HG02885 (cell line): Measurements from ENCODE around the gene MAD1L1.

Experiments
- ATAC-seq: cut with Tn5 transposase; IDR thresholded peaks from one replicate; pipeline ENCODE4 v1.9.1; 2021; ENCODE audit warnings: mild to moderate bottlenecking; ENCODE audit not compliant: unreplicated experiment, poor library complexity

Gene MAD1L1

GRCh38 chr7:2259480-2259879 lies 26.7 kb upstream of the MAD1L1 start:
- no peak for ATAC-seq

DNA sequence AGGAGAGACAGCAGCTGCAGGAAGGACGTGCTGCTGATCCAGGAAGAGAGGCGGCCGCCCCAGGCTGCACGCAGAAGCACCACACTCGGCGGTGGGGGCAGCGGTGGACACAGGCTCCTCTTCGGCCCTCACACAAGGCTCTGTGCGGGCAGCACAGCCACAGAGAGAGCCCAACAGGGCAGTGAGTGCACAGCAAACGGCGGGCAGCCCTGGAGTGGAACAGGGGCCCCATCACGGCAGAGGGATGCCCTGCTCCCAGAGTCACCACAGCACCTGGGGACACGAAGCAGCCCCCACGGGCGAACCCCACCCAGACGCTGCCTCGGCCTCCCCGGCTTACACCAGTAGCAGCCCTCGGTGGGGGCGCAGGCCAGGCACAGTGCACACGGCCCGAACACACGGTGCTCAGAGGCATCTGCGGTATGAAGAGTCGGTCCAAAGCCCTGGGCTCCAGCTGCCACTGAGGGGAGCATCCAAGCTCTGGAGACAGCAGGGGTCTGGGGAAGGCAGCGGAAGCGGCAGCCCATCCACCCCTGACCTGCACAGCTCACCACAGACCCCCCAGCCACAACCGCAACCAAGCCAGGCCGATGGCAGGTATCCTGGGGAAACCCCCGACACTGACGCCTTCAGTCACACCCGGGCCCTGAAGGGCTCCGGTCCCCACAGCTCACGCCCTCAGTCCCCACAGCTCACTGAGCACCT lies 26.1 kb upstream of the MAD1L1 start:
- ATAC-seq: peak; percentile 87

DNA sequence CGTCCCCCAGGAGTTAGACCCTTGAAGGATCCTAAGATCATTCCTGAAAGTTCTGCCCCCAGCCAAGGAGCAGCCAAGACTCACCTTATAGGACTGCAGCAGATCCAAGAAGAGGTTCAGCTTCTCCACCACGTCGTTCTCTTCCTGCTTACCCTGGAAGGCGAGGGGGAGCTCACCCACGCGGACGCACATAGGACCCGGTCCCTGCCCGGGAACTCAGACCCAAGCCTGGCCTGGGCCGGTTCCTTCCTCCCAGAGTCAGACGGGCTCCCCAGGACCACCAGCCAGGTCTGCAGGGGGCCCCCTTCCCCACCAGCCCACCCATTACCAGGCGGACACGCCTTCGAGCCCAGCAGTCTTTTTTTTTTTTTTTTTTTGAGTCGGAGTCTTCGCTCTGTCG lies 24.9 kb upstream of the MAD1L1 start:
- no peak for ATAC-seq

DNA sequence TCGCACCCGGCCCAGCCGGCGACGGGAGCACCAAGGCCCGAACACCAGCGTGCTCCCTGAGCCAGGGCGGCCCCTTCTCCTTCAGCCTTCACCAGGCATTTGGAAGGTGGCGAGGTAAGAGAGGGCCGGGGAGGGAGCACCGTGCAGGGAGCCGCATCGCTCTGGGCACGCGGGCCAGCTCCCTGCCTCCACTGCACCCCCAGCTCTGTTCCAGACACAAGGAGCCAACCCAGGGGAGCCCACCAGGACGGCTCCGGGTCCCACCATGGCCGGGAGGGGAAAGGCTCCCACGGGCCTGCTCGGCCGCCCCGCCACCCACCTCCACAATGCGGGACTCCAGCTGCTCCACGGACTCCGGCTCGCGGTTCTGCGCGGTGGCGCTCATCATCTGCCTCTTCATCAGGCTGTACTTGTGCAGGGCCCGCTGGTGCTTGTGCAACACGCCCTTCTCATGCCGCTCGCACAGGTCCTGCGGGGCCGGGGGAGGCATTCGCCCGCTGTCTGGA lies 24.4 kb upstream of the MAD1L1 start:
- no peak for ATAC-seq

GRCh38 chr7:2256306-2257045 lies 23.7 kb upstream of the MAD1L1 start:
- no peak for ATAC-seq

- ATAC-seq: no peak
These were observed 22.7 kb upstream of the MAD1L1 start for GRCh38 chr7:2255145-2256139.

- ATAC-seq: no peak
These were observed 21.8 kb upstream of the MAD1L1 start for GRCh38 chr7:2254429-2255144.

GRCh38 chr7:2253525-2254244 lies 20.9 kb upstream of the MAD1L1 start:
- no peak for ATAC-seq

- ATAC-seq: no peak
These were observed 20.3 kb upstream of the MAD1L1 start for GRCh38 chr7:2253021-2253420.

- ATAC-seq: no peak
These were observed 19.4 kb upstream of the MAD1L1 start for GRCh38 chr7:2251841-2252771.

GRCh38 chr7:2251381-2251780 lies 18.6 kb upstream of the MAD1L1 start:
- no peak for ATAC-seq

DNA sequence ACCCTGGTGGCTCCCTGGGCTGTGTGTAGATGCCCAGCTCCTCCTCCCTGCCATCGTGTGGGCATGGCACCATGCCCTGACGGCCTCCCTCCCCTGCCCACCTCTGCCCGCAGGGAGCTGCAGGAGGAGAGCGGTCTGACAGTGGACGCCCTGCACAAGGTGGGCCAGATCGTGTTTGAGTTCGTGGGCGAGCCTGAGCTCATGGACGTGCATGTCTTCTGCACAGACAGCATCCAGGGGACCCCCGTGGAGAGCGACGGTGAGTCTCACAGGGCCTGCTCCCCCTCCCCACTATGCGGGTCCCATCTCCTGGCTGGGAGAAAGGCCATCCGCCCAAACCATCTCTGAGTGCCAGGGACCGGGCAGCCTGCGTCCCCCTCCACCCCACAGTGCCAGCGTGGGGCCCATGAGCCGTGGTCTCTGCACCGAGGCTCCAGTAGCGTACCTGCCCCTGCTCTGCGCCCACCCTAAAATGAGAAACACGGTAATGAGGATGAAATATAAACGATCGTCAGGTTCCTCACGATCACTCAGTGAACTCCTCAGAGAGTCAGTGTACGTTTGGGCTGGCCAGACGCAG lies 17.1 kb upstream of the MAD1L1 start:
- ATAC-seq: no peak

DNA sequence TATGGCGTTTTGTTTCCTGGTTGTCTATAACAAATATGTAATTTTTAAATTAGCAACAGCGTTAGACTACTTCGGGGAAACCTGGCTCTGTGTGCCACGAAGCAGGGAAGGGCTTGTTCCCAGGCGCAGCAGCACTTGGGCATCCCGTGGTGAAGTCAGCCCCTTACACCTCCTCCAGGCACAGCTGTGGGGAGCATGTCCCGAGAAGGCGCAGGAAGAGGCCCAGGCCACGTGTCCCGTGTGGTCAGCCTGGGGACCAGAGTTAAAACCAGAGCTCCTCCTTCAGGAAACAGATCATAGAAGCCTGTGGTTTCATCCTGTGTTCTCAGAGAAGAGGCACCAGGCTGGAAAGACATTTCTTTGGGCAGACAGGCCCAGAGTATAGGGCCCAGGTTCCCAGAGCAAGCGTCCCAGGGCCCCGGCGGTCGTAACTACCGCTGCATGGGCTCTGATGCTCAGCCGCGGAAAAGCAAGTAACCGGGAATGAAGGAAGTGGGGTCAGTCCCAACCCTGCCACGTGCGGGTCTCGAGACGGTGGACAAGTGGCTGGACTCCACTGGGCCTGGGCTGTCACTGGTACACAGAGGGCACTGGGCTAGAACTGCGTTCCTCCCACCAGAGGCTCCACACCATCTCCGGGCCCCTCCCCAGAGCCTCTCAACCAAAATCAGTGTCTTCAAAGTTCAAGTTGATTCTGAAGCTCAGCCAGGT lies 16.4 kb upstream of the MAD1L1 start:
- ATAC-seq: no peak

DNA sequence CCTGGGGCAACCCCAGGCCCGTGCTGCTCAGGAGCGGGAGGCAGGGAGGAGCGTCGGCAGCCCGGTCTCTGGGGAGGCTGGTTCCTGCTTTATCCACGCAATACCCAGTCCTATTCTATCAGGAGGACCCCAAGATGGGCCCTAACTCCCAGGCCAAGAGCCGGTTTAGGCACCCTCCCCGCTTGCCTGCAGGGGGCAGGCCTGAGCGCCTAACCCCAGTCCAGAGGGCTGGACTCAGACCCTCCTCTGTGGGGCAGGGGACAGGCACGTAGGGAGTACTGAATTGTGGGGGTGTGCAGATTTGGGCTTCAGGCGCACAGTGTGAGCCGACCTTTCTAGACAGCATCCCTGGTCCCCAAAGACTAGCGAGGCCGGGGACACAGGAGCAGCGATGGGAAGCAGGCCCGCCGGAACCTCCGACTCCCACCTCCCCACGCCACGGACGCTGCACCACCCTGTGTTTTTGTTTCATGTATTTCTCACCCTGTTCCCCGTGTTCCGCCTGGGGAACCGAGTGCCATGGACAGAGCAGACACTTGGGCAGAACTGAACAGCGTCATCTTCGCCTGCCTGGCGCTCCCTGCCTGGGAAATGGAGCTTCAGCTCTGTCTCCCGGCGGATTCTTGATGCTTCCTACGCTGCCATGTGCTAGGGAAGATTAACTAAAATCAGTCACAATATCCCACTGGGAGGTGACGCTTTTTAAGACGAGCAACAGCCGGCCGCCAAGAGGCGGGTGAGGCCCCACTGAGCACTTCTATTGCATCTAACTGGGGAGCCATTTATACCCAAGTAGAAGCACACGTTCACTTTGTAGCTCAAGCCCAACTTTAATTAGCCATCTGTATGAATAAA lies 14.6 kb upstream of the MAD1L1 start:
- no peak for ATAC-seq

DNA sequence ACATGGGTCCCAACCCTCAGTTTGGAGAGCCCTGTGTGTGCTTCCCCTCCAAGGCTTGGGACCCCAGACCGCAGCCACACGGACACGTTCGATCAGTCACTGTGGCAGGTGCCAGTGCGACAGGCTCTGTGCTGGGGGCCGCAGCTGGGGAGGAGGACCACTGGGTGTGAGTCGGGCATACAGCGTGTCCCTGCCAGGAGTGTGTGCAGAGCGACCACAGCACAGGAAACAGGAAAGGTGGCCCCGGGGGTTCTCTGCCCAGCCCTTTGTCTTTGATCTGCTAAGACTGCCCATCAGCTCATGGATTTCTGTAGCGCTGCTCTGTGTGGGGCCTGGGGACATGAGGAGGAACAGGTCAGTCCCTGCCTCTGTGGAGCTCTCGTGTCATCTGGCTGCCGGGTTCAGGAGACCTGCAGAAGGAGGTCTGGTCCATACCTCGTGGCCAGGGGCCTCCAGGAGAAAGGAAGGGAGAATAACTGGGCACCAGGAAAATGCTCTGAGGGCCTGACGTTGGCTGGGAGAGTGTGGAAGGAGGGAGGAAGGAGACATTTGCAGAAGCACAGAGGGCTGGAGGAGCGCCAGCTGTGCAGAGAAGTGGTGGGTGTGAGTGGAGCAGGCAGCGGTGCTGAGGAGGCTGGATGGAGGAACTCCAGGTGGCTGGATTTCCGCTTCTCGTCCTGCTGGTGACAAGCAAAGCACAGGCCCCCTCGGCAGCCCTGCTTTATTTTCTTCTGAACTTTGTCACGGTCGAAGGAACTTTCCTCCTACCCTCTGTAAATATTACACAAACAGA lies 13.3 kb upstream of the MAD1L1 start:
- ATAC-seq: no peak
